HG03139 (cell line): ENCODE measurements around the gene MZB1.
"Not testable (repeated sequence)": the region's sequence is repeated elsewhere in the genome, so short reads cannot be mapped to it uniquely, and the experiment has no call there.

ENCODE experiments used
- ATAC-seq: cut with Tn5 transposase; IDR thresholded peaks from one replicate; pipeline ENCODE4 v1.9.1; 2021; ENCODE audit not compliant: unreplicated experiment

MZB1 gene

DNA sequence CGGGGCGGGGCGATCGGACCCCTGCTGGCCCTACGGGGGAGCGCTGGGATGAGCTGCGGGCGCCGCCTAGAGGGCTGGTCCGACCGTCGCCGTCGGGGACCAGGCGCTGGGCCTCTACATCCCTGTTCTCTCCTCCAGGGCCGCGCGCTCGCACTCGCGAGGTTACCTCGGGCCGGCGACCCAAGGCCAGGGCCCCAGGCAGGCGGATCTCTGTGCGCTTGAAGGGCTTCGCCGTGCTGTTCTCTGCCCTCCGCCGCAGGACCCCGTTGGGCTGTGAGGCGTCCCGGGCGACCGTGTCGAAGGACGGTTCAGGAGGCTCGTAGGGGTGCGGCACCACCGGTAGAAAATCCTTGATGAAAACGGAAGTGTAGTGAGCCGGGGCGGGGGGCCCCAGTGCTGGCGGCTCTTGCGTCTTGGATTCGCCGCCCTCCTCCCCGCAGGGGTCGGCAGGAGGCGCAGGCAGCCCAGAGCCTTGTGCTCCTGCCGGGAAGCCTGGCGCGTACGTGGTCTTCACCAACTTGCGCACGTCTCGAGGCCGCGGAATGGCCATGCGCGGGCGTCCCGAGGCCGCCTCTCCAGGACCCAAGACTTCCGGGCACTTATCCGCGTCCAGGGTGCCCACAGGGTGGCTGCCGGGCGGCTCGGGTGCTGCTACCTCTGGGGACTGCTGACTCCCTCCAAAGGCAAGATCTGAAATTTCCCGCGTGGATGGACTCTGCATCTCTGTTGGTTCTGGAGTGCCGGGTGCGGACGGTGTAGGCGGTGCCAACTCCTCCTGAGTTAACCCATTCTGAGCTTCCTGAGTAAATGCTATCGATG, 3.2 kb upstream of the MZB1 start:
- peak; percentile 40 for ATAC-seq

DNA sequence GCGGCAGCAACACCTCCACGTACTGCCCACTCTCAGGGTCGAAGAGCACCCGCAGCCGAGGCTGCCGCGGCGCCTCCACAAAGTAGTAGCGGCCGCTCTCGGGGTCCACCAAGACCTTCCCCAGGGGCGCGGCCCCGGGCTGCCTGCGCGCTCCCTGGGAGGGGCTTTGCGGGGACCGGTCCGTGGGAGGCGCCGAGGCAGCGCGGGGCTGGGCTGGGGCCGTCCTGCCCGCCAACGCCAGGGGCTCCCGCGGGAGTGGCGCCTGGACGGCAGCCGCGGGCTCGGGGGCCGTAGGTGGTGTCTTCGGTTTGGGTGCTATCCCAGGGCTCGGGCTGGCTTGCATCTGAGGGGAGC, 2.6 kb upstream of the MZB1 start:
- no peak for ATAC-seq

DNA sequence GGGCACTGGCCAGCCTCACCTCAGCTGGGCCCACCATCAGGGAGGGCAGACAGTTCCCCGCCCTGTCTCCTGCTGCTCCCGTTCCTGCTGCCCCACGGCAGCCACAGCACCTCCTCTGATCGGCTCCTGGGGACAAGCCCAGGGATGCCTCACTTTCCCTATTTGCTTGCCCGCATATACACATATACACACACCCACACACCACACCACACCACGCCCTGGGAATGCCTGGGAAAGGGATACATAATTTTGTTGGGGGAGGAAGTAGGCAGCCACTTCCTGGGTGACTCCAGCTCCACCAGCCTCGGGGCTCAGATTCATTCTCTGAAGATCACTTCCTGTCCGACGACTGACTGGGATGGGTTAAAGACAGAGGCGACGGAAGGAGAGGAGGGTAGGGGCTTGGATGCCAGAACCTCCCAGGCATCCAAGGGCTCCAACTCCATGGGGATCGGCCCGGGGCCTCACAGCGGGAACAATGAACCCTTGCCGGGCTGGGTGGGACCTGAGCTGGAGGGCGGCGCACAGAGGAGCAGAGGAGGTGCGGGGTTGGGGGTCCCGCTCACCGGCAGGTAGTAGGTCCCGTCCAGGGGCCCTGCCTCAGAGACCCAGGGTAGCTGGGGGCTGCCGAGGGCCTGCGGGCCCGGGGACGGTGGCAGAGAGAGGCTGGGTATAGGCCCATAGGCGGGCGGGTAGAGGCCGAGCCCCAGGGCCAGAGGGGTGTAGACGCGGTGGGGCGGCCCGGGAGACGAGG, 2.0 kb upstream of the MZB1 start:
- no peak for ATAC-seq

DNA sequence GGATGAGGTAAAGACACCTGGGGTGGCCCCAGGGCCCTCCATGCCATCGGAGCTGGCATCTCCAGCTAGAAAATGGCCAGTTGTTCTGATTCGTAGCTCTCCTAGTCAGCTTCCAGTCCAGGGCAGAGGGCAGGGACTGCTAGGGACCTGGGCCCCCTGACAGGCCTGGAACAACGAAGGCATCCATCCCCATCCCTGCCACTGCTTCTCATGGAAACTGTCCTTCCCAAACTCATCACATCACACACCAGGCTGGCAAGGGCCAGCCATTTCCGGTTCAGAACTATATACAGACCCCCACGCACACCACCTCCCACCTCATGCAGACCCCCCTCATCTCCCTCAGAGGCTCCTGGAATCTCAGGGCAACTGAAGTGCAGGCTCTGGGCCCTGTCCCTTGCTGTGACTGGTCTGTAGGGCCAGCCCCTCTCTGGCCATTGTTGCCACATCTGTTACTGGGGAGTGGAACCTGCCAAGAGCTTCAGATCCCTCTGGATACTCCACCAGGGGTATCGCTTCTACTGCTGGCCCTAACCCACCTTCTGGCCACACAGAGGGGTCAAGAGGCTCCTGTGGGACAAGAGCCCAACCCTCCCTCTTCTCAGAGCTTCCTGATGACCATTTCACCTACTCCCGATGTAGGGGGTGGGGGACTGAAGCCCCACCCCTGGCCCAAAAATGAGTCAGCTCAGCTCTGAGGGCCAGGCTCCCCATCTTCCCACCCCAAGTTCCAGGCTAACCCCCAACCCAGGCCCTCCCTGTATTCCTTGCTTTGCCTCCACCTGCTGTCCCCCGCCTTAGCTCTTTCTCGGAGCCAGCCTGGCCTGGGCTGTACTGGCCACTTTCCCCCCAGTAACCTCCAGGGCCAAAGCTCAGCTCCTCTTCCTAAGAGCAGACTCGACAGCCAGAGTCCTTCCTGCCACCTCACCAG, 1.2 kb upstream of the MZB1 start:
- no peak for ATAC-seq

DNA sequence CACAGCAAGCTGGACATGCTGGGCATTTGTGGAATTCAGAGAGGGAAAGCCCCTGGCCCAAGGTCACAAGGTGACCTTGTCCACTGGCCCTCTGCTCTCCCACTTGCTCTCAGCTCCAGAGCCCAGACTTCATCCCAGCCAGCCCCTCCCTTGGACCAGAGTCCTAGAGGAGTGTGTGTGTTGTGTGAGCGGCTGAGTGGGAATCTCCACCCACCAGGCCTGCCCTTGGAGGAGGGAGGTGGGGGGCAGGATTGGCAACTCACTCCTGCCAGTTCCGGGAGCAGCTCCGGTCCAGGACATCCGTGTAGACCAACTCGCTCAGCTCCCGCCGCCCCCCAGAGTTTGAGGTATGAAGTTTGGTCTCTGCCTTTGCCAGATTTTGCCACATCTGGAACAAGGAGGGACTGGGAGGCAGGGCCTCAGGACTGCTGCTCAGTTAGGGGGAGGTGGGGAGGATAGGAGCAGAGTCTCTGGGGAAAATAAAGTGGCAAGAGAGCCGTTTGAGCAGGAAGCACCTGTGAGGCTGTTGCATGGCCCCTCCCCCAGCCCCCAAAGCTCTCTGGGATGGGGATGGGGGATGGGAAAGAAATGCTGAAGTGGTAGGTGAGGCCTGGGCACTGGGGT, 1.4 kb downstream of the MZB1 start:
- no peak for ATAC-seq

DNA sequence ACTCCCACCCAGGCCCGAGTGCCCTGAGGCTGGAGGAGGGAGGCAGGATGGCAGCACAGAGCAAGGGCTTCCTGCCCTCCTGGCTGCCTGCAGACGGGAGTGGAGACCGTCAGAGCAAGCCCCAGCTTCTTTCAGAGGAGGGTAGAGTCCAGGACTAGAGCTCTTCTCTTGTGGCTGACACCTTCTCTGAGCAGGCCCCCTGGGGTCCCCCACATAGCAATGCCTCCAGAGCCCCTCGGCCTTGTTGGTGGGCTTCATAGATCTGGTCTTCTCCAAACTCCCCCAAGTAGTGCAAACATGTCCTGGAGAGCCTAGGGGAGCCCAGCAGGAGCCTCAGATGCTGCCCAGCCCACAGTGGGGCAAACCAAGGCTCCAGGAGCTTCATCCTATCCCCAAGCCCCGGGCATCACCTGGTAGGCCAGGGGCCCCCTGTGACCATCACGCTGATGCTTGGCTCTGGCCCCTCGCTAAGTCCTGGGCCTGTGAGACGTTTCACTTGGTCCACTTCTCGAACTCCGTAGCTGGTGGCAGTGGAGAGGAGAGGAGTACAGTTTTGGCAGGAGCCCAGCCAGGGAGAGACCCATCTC, 2.0 kb downstream of the MZB1 start:
- no peak for ATAC-seq

DNA sequence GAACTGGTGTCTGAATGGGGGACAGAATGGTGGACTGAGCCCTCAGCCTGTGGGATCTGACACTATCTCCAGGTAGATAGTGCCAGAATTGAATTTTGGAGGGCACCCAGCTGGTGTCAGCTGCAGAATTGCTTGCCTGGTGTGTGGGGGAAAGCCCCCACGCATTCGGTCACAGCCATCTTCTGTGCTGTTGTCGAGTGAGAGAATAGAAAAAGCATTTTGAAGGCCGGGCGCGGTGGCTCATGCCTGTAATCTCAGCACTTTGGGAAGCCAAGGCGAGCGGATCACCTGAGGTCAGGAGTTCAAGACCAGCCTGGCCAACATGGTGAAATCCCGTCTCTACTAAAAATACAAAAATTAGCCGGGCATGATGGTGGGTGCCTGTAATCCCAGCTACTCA, 2.8 kb downstream of the MZB1 start:
- ATAC-seq: not testable (repeated sequence)

DNA sequence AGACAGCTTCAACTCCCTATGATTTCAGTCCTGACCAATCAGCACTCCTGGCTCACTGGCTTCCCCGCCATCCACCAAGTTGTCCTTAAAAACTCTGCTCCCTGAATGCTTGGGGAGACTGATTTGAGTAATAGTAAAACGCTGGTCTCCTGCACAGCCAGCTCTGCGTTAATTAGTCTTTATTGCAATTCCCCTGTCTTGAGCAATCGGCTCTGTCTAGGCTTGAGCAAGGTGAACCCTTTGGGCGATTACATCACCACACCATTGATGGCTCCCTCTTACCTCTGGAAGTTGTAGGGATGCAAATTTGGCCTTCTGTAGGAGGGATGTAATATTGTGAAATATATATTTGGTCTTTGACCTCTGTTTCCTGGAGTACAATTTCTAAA, 3.7 kb downstream of the MZB1 start:
- no peak for ATAC-seq

DNA sequence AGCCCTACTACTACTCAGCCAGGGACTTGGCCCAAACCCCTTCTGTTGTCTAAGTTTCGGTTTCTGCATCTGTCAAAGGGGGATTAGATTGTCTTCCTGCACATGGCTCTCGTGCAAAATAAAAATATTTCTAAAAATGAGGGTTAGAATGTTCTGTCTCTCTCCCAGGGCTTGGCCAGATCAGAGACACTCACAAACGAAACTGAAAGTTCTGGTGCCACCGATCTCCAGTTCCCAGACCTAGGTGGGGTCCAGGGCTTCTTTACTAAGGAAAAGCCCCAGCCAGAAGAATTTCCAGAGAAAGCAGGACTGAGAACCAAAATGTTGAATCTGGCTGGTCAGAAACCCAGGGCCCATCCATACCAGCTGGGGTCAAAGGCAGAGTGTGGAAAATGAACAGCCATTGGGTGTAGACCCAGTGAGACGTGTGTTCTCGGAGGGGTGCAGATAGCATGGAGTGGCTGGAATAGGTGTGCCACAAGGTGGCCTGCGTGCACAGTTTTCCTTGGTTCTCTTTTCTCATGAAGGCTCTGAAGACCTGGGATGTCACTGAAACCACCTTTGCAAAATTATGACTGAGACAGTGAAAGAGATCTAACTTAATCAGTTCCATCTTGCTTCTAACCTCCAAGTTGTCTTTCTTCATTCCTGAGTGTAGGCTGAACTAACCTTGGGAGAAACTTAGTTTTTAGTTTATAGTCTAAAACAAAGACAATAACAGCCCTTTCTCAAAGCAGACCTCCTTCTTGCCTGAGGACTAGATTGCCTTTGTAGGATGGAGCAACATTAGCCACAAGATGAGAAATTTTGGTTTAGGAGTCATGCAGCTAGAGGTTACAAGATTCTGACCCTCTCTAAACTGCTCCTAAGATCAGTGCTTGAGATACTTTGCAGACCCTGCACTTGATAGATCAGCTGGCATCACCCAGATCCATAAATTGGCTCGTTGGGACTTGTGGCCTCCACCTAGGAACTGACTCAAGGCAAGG, 4.4 kb downstream of the MZB1 start:
- ATAC-seq: no peak

DNA sequence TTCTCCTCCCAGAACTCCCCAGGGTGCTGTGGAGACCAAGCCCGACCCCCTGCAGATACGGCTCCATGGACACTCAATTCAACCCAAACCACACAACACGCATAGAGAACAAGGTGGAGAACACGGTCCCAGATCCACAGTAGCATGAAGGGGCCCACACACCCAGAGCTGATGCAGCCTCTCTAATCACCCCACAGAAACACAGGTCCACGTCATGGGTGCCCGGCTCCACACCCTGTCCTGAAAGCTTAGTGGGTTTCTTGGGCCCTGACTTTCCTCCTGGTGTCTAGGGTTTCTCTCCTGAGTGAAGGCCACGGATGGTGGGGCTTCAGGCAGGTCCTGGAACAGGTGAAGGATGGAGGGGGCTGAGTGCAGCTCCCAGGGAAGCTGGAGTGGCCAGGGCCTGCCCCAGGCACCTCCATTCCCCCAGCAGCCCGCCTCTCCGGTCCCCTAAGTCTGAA, 5.1 kb downstream of the MZB1 start:
- ATAC-seq: no peak

DNA sequence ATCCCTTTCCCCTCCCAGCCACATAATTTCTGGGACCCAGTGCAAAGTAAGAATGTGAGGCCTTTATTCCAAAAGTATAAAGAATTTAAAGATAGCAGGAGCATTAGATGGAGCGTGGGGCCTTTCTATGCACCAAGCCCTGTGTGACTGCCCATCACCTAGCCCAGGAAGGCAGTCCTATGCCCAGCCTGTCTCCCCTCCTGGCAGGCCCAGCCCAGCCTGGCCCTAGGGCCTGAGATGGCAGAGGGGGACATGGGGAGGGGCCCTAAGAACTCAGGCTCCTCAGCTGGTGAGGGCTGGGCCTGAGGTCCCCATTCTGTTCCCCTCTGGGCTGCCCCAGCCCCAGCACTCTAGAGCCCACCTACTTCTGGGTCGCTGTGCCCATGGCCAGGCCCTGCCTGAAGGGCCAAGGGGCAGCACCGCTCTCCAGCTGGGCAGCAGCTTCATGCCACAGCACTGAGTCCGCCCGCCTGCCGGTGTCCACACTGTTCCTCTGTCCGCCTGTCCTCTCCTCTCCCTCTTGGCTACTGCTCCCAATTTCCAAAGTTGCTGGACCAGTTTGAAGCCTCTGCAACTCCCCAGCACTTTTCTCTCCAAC, 5.6 kb downstream of the MZB1 start:
- no peak for ATAC-seq

DNA sequence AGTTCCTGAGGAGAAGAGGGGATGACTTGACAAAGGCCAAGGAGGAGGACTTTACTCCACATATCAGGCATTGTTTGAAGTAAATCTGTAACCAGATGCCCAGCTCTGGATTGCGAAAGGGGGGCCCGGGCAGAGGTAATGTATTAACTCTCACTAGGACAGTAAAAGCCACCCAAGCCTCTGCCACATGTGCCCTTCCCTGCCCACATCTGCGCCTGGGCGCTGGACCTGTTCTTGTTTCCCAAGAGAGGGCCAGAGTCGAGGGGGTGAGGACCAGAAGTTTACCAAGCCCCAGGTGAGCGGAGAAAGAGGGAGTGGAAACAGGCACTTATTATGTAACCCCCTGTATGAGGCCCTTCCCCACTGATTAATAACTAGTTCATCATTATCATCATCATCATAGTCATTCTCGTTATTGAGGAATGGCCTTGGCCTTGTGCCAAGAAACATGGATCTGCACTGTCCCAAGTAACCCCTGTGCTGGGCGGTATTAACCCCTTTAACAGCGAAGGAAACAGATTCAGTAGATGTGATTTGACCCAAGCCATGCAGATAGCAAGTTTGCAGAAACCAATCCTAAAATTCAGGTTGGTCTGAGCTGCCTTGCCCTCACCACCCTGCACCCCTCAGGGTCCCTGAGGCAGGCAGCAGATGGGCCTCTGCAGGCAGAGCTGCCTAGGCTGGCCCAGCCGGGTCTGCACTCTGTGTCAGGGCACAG, 6.3 kb downstream of the MZB1 start, which contains the start of gene SLC23A1:
TSS of gene SLC23A1 (minus strand) at position 23 of the 718 bp plus-strand sequence. CDS start 44 bp downstream, outside the sequence.
- ATAC-seq: no peak

DNA sequence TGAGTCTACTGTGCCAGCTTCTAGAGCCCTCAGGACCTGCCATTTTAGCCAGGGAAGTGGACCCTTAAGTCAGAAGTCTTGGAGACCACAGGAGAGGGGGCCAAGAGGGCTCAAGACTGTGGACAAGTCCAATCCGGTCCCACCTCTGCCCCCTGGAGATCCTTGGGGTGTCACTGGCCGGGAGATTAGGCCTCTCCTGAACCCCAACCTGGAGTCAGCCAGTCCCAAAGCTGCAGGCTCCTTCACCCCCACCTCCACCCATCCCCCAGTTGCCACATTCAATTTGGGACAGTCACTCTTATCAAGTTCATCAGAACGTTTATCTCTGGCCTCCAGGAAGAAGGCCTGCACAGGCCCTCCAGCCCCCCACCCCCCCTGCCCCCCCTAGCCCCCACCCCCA, 6.9 kb downstream of the MZB1 start:
- ATAC-seq: no peak

DNA sequence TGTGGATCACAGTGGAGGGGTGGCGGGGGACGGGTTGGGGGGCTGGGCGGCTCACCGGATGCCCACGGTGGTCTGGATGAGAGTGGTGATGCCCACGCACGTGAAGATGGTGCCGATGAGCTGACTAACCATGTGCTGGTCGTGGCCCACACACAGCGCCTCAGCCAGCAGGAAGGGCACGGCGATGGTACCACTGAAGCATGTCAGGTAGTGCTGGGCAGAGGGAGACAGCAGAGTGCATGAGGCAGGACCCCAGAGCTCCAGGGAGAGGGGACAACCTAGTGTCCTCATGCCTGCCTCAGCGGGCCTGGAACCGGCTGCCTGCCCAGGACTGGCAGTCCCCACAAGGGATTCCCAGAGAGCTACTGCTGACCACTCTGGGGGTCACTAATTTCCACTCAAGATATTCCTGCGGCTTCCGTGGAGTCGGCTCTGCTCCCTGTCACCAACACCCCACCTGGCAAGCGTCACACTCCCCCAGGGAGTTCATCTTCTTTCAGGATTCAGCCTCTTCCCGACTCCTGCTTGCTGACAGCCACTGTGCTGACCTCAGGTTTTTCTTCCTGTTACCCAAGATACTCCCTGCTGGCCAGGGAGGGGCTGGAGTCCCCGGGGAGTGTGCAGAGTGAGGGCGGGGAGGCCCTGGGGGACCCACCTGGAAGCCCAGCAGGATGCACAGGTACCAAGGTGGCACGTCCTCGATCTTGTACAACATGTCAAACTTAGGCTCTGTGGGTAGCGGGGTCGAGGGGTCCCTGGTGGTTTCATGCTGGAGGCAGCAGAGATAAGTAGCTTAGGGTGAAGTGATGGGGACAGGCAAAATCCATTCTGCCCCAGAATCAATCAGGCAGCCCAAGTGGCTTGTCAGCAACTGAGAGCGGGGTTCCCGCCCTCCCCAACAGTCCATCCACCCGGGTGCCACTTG, 7.6 kb downstream of the MZB1 start:
- no peak for ATAC-seq

DNA sequence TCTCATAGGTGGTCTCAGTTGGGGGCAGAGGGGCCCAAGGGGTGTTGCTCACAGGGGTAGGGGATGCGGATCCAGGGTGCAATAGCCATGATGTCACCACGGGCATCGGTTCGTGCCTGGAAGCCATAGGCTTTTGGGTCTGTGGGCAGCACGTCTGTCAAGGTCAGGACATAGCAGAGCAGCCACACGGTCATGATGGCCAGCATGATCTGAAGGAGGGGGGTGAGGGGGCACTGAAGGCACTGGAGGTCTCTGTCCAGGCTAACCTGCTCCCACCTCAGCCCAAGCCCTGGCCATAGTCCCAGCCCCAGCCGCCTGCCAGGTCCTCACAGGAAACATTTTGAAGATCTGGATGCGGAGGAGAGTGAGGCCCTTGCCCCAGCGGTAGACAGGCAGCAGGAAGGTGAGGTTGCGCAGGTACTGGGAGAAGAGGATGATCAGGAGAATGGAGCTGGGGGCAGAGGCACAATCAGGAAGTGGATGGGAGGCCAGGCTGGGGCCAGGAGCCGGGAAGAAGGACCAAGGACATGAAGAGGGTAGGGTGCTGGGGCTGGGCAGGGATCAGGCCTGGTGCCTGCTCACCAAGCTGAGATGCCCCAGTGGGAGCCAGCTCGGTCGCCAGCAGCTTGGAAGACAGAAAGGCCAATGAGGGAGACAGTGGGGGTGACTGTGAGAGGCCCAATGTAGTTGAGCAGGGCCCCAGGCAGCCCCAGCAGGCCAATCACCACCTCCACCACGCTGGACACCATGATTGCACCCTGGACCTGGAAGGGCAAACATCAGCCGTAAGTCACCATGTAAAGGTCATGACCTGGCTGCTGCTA, 9.9 kb downstream of the MZB1 start:
- ATAC-seq: no peak

DNA sequence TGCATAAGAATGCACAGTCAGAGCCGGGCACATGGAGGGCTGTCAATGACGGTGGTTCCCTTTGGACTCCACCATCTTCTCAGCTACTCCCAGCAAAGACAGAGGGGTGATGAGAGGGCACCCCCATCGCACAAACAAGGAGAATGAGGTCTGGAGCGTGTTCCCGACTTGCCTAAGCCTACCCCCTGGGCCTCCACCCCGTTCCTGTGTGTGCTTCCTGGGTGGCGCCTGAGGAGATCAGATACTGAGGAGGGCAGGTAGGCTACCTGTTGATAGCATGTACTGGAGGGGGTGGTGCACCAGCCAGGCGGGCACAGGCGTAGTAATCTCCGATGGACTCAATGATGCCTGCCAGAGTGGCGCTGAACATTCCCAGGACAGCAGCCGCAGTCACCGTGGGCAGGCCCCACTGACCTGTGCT, 10.8 kb downstream of the MZB1 start:
- no peak for ATAC-seq
